Keratinocyte (primary cell): Measurements from ENCODE around the gene PHF12. TPM values are rescaled to one million over a fixed set of nuclear protein-coding genes. Genes with fewer than 3 reads are reported as not detected.

ENCODE experiments used
- DNase-seq: peaks from one replicate; pipeline ENCODE4 v3.0.0-alpha.2; 2011; ENCODE audit warnings: low read depth, missing footprints, low spot score
- FAIRE-seq: peaks from 2 replicates; lab custom pipeline; 2011; peaks lifted over from hg19 to GRCh38; lab: Jason Lieb, UNC
- H2AFZ ChIP-seq: 2 replicates; pipeline ENCODE4 v1.6.0; 2012; ENCODE audit warnings: low read length, control low read depth, inconsistent platforms; ENCODE audit not compliant: control insufficient read depth
- H3K27ac ChIP-seq: 2 replicates; pipeline ENCODE4 v1.5.1; 2011; ENCODE audit warnings: low read length; ENCODE audit not compliant: control insufficient read depth, insufficient read depth
- H3K27me3 ChIP-seq: 3 replicates; pipeline ENCODE4 v1.6.0; 2011; ENCODE audit warnings: low read length; ENCODE audit not compliant: control insufficient read depth, insufficient read depth; ENCODE audit errors: extremely low read depth
- H3K36me3 ChIP-seq, 2 experiments: 2 replicates in 1 of 2; 3 replicates in 1 of 2; pipeline ENCODE4 v1.5.1; 2011; ENCODE audit warnings: low read length in 2 of 2, mild to moderate bottlenecking in 1 of 2; ENCODE audit not compliant: control insufficient read depth in 2 of 2, insufficient read depth in 2 of 2; ENCODE audit errors: extremely low read depth in 1 of 2
- H3K4me1 ChIP-seq: 3 replicates; pipeline ENCODE4 v1.5.1; 2011; ENCODE audit warnings: low read length; ENCODE audit not compliant: control insufficient read depth, insufficient read depth; ENCODE audit errors: extremely low read depth
- H3K4me2 ChIP-seq: 3 replicates; pipeline ENCODE4 v1.6.0; 2011; ENCODE audit warnings: low read depth, low read length; ENCODE audit not compliant: control insufficient read depth, insufficient read depth; ENCODE audit errors: extremely low read depth
- H3K4me3 ChIP-seq, 3 experiments: fragments of 200-600 bp in 1 of 3; sonication (generic) in 1 of 3; 2 replicates in 2 of 3; 3 replicates in 1 of 3; pipeline ENCODE4 v1.5.1; 2011 to 2016; ENCODE audit warnings: low read length in 3 of 3, mild to moderate bottlenecking in 3 of 3, control low read depth in 2 of 3, inconsistent platforms in 1 of 3, low read depth in 1 of 3, mixed read lengths in 1 of 3, mixed run types in 1 of 3, moderate library complexity in 1 of 3; ENCODE audit not compliant: control insufficient read depth in 2 of 3, insufficient read depth in 2 of 3; ENCODE audit errors: extremely low read depth in 1 of 3
- H3K79me2 ChIP-seq: 2 replicates; pipeline ENCODE4 v1.6.0; 2012; ENCODE audit warnings: low read length; ENCODE audit not compliant: control insufficient read depth, insufficient read depth
- H3K9ac ChIP-seq: 3 replicates; pipeline ENCODE4 v1.6.0; 2011; ENCODE audit warnings: low read length; ENCODE audit not compliant: control insufficient read depth, insufficient read depth; ENCODE audit errors: extremely low read depth
- H3K9me1 ChIP-seq: 3 replicates; pipeline ENCODE4 v1.6.0; 2011; ENCODE audit warnings: low read length; ENCODE audit not compliant: control insufficient read depth, insufficient read depth; ENCODE audit errors: extremely low read depth
- H3K9me3 ChIP-seq: 2 replicates; pipeline ENCODE4 v1.5.1; 2012; ENCODE audit warnings: low read depth, low read length; ENCODE audit not compliant: control insufficient read depth
- H4K20me1 ChIP-seq: 3 replicates; pipeline ENCODE4 v1.6.0; 2011; ENCODE audit warnings: low read length; ENCODE audit not compliant: control insufficient read depth, insufficient read depth; ENCODE audit errors: extremely low read depth
- CTCF ChIP-seq, 3 experiments: IDR thresholded peaks in 1 of 3; conservative IDR thresholded peaks in 1 of 3; optimal IDR thresholded peaks in 1 of 3; 2 replicates in 2 of 3; 3 replicates in 1 of 3; pipeline versions ENCODE3 to v1.5.1; 2011; ENCODE audit warnings: low read length in 3 of 3, mild to moderate bottlenecking in 3 of 3, moderate library complexity in 2 of 3, control low read depth in 1 of 3, inconsistent platforms in 1 of 3; ENCODE audit not compliant: insufficient read depth in 2 of 3; ENCODE audit errors: extremely low read depth in 1 of 3
- EZH2 ChIP-seq: IDR thresholded peaks from one replicate; pipeline ENCODE4 v1.6.1; 2012; ENCODE audit warnings: inconsistent platforms, mild to moderate bottlenecking, low read length, moderate library complexity
- dilution Hi-C: fragments of 300-500 bp; cut with MboI; formaldehyde crosslinking; loops from one replicate; pipeline ENCODE4 v1.7.0; 2020; ENCODE audit warnings: low sequenced_read_pairs; ENCODE audit not compliant: extremely low pct_ligation_motif_present
- polyA plus RNA-seq, 5 experiments: library from polyadenylated mRNA; depleted of rRNA in 3 of 5; stranded (reverse) in 3 of 5; stranded (forward) in 1 of 5; unstranded in 1 of 5; fragments of >200 nt; gene quantifications; 1 replicate in 1 of 5; 2 replicates in 3 of 5; 3 replicates in 1 of 5; pipeline versions ENCODE4 v1.2.1 to v1.2.3, GENCODE V29; 2011 to 2012; ENCODE audit warnings: missing spikeins in 2 of 5, low read depth in 1 of 5, low replicate concordance in 1 of 5

Gene PHF12
- polyA plus RNA-seq, 1 donor (not counting 4 experiments of a cell fraction or from before 2014, with no cell fraction given), result 9.6 TPM

- Histone ChIP-seq H3K4me2 (no peak overlapping the region), H3K4me3 (no peak overlapping the region), H3K79me2 (no peaks in the 10 kb centered on the region), H3K9me1 (no peaks in the 10 kb centered on the region), H4K20me1 (peaks cover 2% of the 10 kb centered on the region), H3K36me3 (no peaks in the 10 kb centered on the region), H2AFZ (no peak overlapping the region), H3K27ac (no peak overlapping the region), H3K27me3 (peaks cover 51% of the 10 kb centered on the region), H3K9me3 (no peaks in the 10 kb centered on the region), H3K4me1 (no peaks in the 10 kb centered on the region), H3K9ac (no peak overlapping the region)
- DNase-seq, result no peak
- no peak for TF ChIP-seq EZH2
- no peak for TF ChIP-seq CTCF (optimal IDR thresholded peaks at IDR 0.05 in 1 of 3, IDR thresholded peaks at IDR 0.05 in 1 of 3, conservative IDR thresholded peaks at IDR 0.05 in 1 of 3; ENCODE audit: extremely low read depth in 1 of 3, insufficient read depth in 2 of 3, low read length in 3 of 3)
- FAIRE-seq, result no peak
- dilution Hi-C loops, result no loop called here
Observed at GRCh38 chr17:28975031-28975430, 23.7 kb upstream of the PHF12 start.

GRCh38 chr17:28974451-28974850, 23.1 kb upstream of the PHF12 start:
- Histone ChIP-seq H4K20me1 (peaks cover 2% of the 10 kb centered on the region), H3K27me3 (peaks cover 57% of the 10 kb centered on the region), H3K36me3 (no peaks in the 10 kb centered on the region), H3K4me2 (no peak overlapping the region), H3K27ac (no peak overlapping the region), H3K9me3 (no peaks in the 10 kb centered on the region), H2AFZ (no peak overlapping the region), H3K9ac (no peak overlapping the region), H3K4me1 (no peaks in the 10 kb centered on the region), H3K4me3 (no peak overlapping the region), H3K9me1 (no peaks in the 10 kb centered on the region), H3K79me2 (no peaks in the 10 kb centered on the region)
- dilution Hi-C loops, result no loop called here
- TF ChIP-seq EZH2, result no peak
- no peak for TF ChIP-seq CTCF (optimal IDR thresholded peaks at IDR 0.05 in 1 of 3, IDR thresholded peaks at IDR 0.05 in 1 of 3, conservative IDR thresholded peaks at IDR 0.05 in 1 of 3; ENCODE audit: extremely low read depth in 1 of 3, insufficient read depth in 2 of 3, low read length in 3 of 3)
- DNase-seq, result no peak
- FAIRE-seq, result no peak
